GM23338 (cell line): Measurements from ENCODE around the gene FYN. TPM values are rescaled to one million over a fixed set of nuclear protein-coding genes. Genes with fewer than 3 reads are reported as not detected.

Source experiments
- ATAC-seq: fragments of 200-7000 bp; cut with Tn5 transposase; 3 replicates; pipeline ENCODE4 v1.9.1; 2020
- DNase-seq: peaks from one replicate; pipeline ENCODE4 v3.0.0-alpha.2; 2015; ENCODE audit warnings: low spot score
- H2AFZ ChIP-seq: fragments of 200-600 bp; sonication (generic); 2 replicates; pipeline ENCODE4 v1.8.0; 2016; ENCODE audit warnings: antibody characterized with exemption, mild to moderate bottlenecking, moderate library complexity
- H3F3A ChIP-seq: fragments of 200-600 bp; sonication (generic); replicated peaks from 2 replicates; pipeline ENCODE4 v1.8.0; 2017; ENCODE audit warnings: antibody characterized with exemption, mixed run types, low read depth
- H3K27ac ChIP-seq: fragments of 200-600 bp; sonication (generic); 2 replicates; pipeline ENCODE4 v1.6.1; 2016; ENCODE audit warnings: low read depth
- H3K27me3 ChIP-seq: fragments of 200-600 bp; sonication (generic); 2 replicates; pipeline ENCODE4 v1.8.0; 2016; ENCODE audit warnings: mild to moderate bottlenecking, mixed run types, moderate library complexity; ENCODE audit not compliant: insufficient read depth
- H3K36me3 ChIP-seq: fragments of 200-600 bp; sonication (generic); 2 replicates; pipeline ENCODE4 v1.8.0; 2016; ENCODE audit warnings: mild to moderate bottlenecking; ENCODE audit not compliant: insufficient read depth
- H3K4me1 ChIP-seq: fragments of 200-600 bp; sonication (generic); 2 replicates; pipeline ENCODE4 v1.8.0; 2016; ENCODE audit warnings: mild to moderate bottlenecking, moderate library complexity; ENCODE audit not compliant: insufficient read depth
- H3K4me2 ChIP-seq: fragments of 200-600 bp; sonication (generic); 2 replicates; pipeline ENCODE4 v1.7.1; 2017; ENCODE audit warnings: mixed run types
- H3K4me3 ChIP-seq: fragments of 200-600 bp; sonication (generic); 2 replicates; pipeline ENCODE4 v1.6.1; 2016; ENCODE audit warnings: mixed run types
- H3K79me2 ChIP-seq: fragments of 200-600 bp; sonication (generic); replicated peaks from 2 replicates; pipeline ENCODE4 v1.8.0; 2017; ENCODE audit warnings: mild to moderate bottlenecking; ENCODE audit not compliant: insufficient read depth
- H3K9me2 ChIP-seq: fragments of 200-600 bp; sonication (generic); 2 replicates; pipeline ENCODE4 v1.8.0; 2017; ENCODE audit not compliant: insufficient read depth
- H4K20me1 ChIP-seq: fragments of 200-600 bp; sonication (generic); replicated peaks from 2 replicates; pipeline ENCODE4 v1.8.0; 2017; ENCODE audit warnings: mild to moderate bottlenecking; ENCODE audit not compliant: insufficient read depth
- H3K27ac Mint-ChIP-seq: 2 replicates; pipeline ENCODE4 v1.8.0; 2020; ENCODE audit warnings: inconsistent platforms, mild to moderate bottlenecking, moderate library complexity, mixed read lengths
- H3K27me3 Mint-ChIP-seq: 3 replicates; pipeline ENCODE4 v1.8.0; 2022; ENCODE audit warnings: low read depth, mild to moderate bottlenecking, moderate library complexity, mixed read lengths, inconsistent platforms; ENCODE audit not compliant: insufficient read depth, poor library complexity
- H3K36me3 Mint-ChIP-seq: 3 replicates; pipeline ENCODE4 v1.8.0; 2021; ENCODE audit warnings: low read depth, mild to moderate bottlenecking, inconsistent platforms, moderate library complexity, mixed read lengths
- H3K4me1 Mint-ChIP-seq: 3 replicates; pipeline ENCODE4 v1.8.0; 2020; ENCODE audit warnings: mild to moderate bottlenecking, inconsistent platforms, mixed read lengths
- H3K4me3 Mint-ChIP-seq: 3 replicates; pipeline ENCODE4 v1.8.0; 2021; ENCODE audit warnings: moderate library complexity, mild to moderate bottlenecking, inconsistent platforms, mixed read lengths
- H3K9me3 Mint-ChIP-seq: 3 replicates; pipeline ENCODE4 v1.8.0; 2020; ENCODE audit warnings: moderate library complexity, mild to moderate bottlenecking, inconsistent platforms, mixed read lengths
- CREB1 ChIP-seq: fragments of 250-450 bp; sonication (Bioruptor Pico); IDR thresholded peaks from 2 replicates; pipeline ENCODE4 v1.5.0; 2020; ENCODE audit warnings: low read depth, mild to moderate bottlenecking, moderate library complexity
- CTCF ChIP-seq, 2 experiments: fragments of 200-600 bp in 1 of 2; sonication (generic) in 1 of 2; conservative IDR thresholded peaks; 2 replicates each; pipeline versions ENCODE4 v1.5.1 to v1.6.1; 2016 to 2017; ENCODE audit warnings: antibody characterized with exemption in 2 of 2, low read depth in 2 of 2, mild to moderate bottlenecking in 2 of 2, moderate library complexity in 1 of 2
- ETS1 ChIP-seq: IDR thresholded peaks from 2 replicates; pipeline ENCODE4 v1.6.1; 2016; ENCODE audit warnings: antibody characterized with exemption
- EZH2 ChIP-seq: fragments of 200-600 bp; sonication (generic); IDR thresholded peaks from one replicate; pipeline ENCODE4 v1.8.0; 2017; ENCODE audit warnings: antibody characterized with exemption, mild to moderate bottlenecking, low read depth; ENCODE audit not compliant: unreplicated experiment
- EZH2phosphoT487 ChIP-seq: fragments of 200-600 bp; sonication (generic); IDR thresholded peaks from one replicate; pipeline ENCODE4 v1.8.1; 2018; ENCODE audit warnings: antibody characterized with exemption; ENCODE audit not compliant: unreplicated experiment
- JUNB ChIP-seq: IDR thresholded peaks from one replicate; pipeline ENCODE4 v1.6.1; 2016; ENCODE audit warnings: antibody characterized with exemption; ENCODE audit not compliant: unreplicated experiment
- NANOG ChIP-seq: IDR thresholded peaks from 2 replicates; pipeline ENCODE4 v1.6.1; 2016; ENCODE audit warnings: antibody characterized with exemption, borderline replicate concordance
- POLR2AphosphoS5 ChIP-seq: IDR thresholded peaks from 2 replicates; pipeline ENCODE4 v1.6.1; 2016; ENCODE audit warnings: antibody characterized with exemption, low read depth
- REST ChIP-seq: IDR thresholded peaks from one replicate; pipeline ENCODE4 v1.6.1; 2018; ENCODE audit warnings: antibody characterized with exemption; ENCODE audit not compliant: unreplicated experiment
- STAT1 ChIP-seq: IDR thresholded peaks from one replicate; pipeline ENCODE4 v1.6.1; 2016; ENCODE audit warnings: antibody characterized with exemption; ENCODE audit not compliant: unreplicated experiment
- ZNF331 ChIP-seq: fragments of 250-450 bp; sonication (Bioruptor Pico); IDR thresholded peaks from 2 replicates; pipeline ENCODE4 v1.5.0; 2020; ENCODE audit warnings: low read depth, mild to moderate bottlenecking, moderate library complexity
- ZNF462 ChIP-seq: fragments of 250-450 bp; sonication (Bioruptor Pico); IDR thresholded peaks from 2 replicates; pipeline ENCODE4 v1.5.0; 2020; ENCODE audit warnings: mild to moderate bottlenecking, moderate library complexity
- polyA plus RNA-seq: library from polyadenylated mRNA; unstranded; fragments of >200 nt; fragmentation: Nextera tagmentation; extraction: Ambion mirVana; gene quantifications from 2 replicates; pipeline ENCODE4 v1.2.1, GENCODE V29; 2016
- total RNA-seq: library from RNA; depleted of rRNA; stranded (reverse); fragments of >200 nt; shearing (Covaris generic); gene quantifications from 2 replicates; pipeline ENCODE4 v1.2.3, GENCODE V29; 2014

The FYN gene
- total and polyA plus RNA-seq, 2 experiments from 2014 or later, result 46.8 to 143 TPM

GRCh38 chr6:111723412-111723970 lies 149.8 kb downstream of the FYN start:
- H3K9me3 Mint-ChIP-seq, result no peaks in the 10 kb centered on the region

More at GRCh38 chr6:111723412-111723970, 149.8 kb downstream of the FYN start:
- Histone ChIP-seq H3K4me2 (no peak overlapping the region), H3K27ac (no peak overlapping the region), H3K79me2 (peaks cover 16% of the 10 kb centered on the region; the same call in 1 of the 2 replicates), H3K27me3 (no peaks in the 10 kb centered on the region), H3K9me2 (no peaks in the 10 kb centered on the region), H2AFZ (no peak overlapping the region), H4K20me1 (no peaks in the 10 kb centered on the region), H3F3A (no peaks in the 10 kb centered on the region), H3K4me3 (no peak overlapping the region), H3K36me3 (no peaks in the 10 kb centered on the region), H3K4me1 (0 out of 2 replicates have a peak, but pooled peaks cover 7% of the 10 kb centered on the region)
- H3K27ac Mint-ChIP-seq, result no peak overlapping the region
- H3K36me3 Mint-ChIP-seq, result peaks cover 16% of the 10 kb centered on the region
- TF ChIP-seq EZH2 (no peak), CREB1 (CRISPR knock-in tag) (no peak), POLR2AphosphoS5 (no peak), ZNF462 (CRISPR knock-in tag) (no peak), STAT1 (no peak), JUNB (no peak), REST (no peak), ZNF331 (CRISPR knock-in tag) (no peak), ETS1 (no peak), EZH2phosphoT487 (no peak), CTCF (conservative IDR thresholded peaks at IDR 0.05; ENCODE audit: low read depth in 2 of 2) (no peak), NANOG (no peak)
- H3K27me3 Mint-ChIP-seq, result no peaks in the 10 kb centered on the region
- no peak for DNase-seq
- peaks cover 15% of the 10 kb centered on the region for H3K4me1 Mint-ChIP-seq
- ATAC-seq, result no peak
- no peak overlapping the region for H3K4me3 Mint-ChIP-seq
